Brain pericyte (primary cell): ENCODE data around the gene FITM1.

Experiments used
- DNase-seq: peaks from one replicate; pipeline ENCODE4 v3.0.0-alpha.2; 2012; ENCODE audit warnings: low read depth, low spot score

The FITM1 gene, protein sequence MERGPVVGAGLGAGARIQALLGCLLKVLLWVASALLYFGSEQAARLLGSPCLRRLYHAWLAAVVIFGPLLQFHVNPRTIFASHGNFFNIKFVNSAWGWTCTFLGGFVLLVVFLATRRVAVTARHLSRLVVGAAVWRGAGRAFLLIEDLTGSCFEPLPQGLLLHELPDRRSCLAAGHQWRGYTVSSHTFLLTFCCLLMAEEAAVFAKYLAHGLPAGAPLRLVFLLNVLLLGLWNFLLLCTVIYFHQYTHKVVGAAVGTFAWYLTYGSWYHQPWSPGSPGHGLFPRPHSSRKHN

DNA sequence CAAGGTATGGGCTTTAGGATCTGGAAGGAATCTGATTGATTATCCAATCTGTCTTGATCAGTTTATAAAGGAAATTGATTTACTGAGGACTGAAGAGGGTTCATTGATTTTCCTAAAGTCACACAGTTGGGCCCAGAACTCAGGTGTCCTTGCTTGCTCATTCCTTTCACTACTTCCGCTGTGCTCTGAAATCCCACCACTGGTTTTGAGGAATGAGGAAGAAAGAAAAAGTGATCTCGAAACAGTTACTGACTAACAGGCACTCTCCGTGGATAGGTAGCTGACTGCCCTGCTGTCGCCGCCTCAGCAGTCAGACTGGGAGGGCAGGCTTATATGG is at the start of gene FITM1:
TSS of gene FITM1 (plus strand) at position 280 of the 337 bp plus-strand sequence. CDS start 905 bp downstream, outside the sequence.
- DNase-seq: no peak

DNA sequence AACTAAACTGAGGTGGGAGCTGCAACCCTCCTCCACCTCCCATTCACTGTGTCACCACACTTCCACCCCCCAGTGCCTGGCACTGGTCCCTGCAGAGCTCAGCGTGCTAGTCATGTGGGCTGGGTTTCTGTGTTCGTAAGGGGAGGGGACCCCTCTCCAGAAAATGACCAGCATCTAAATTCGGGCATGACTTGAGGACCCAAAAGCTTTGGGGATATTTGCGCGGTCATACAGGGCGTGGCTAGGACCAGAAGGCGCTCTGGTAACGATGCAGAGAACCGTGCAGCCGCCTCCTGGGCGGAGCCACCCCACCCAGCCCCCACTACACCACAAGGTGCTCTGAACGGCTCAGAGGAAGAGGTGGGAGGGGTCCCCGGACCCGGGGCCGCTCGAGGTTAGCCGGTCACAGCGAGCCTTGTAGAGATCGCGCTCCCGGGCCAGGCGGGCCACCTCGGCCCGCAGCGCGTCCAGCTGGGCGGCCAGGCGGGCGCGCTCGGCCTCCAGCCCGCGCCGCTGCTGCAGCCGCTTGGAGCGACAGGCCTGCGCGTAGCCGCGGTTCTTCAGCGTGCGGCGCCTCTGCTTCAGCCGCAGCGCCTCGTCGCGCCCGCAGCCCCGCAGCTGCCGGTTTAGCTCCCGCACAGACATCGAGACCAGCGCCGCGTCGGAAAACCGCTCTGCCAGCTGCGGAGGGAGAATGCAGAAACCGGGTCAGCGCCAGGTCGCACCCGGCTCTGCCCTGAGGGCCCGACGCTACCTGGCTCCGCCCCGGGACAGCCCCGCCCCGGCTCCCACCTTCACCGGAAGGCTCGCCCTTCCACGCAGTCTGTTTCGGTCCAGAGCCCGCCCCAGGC is 49.3 kb upstream of the FITM1 start:
- DNase-seq: no peak

DNA sequence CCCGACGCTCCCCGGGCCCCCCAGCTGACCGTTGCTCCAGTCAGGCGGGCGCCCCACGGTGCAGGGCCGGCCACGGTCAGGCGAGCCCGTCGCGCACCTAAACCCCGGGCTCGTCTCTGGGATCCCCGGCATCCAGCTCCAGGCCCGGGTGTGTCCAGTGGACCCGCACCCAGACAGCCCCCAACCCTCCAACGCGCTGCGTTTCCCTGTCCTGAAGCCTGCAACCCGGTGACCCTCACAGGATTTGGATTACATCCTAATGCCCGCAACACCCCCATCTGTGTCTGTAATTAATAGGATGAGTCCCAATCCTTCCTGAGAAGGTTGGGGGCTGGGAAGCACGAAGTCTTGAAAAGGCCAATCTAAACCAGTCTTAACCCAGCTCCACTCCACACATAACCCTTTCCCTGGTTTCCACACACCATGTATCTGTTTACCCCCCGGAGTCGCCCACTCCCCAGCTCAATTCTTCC is 48.7 kb upstream of the FITM1 start:
- DNase-seq: no peak

DNA sequence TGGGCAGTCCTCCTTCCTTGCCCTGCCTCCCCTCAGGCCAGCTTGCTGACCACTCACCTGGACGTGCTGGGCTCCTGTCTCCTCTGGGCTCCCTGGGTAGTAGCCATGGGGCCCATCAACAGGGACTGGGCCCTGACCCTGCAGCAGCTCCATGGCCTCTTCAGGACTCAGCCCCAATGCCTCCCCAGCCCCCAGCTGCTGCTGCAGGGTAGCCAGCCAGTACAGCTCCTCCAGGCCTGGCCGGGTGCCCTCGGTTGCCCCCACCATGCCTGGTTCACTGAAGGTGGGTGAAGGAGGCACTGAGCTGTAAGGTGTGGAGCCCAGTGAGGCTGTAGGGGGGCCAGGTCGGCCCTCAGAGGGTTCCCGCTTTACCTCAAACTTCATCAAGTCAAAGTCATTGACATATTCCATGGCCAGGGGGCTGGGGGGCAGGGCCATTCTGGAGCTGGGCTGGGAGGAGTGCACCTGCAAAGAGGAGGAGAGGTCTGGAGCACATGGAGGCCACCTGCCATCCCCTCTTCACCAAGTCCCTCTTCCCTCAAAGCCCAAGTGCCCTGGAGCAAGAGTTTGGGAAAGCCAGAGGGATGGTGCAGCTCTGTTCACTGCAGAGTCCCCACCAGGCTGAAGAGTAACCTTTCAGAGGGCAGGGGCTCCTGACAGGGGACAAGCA is 47.9 kb upstream of the FITM1 start:
- DNase-seq: no peak

DNA sequence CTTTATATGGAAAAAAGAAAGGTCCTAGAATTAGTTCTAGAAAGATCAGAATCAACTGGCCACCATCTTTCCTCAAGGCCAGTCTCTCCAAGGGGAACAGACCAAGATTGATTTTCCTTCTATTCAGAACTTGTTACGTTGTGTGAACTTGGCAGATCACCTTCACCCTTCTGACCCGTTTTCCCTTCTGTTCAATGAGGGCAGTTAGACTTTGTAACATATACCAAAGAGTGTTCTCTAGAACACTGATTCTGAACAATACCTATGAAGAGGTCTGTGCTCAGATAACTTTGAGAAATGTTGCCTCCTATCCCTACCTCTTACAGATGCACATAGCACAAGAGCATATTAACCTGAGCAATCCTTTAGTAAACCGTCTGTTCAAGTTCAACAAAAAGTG is 47.0 kb upstream of the FITM1 start:
- DNase-seq: no peak

DNA sequence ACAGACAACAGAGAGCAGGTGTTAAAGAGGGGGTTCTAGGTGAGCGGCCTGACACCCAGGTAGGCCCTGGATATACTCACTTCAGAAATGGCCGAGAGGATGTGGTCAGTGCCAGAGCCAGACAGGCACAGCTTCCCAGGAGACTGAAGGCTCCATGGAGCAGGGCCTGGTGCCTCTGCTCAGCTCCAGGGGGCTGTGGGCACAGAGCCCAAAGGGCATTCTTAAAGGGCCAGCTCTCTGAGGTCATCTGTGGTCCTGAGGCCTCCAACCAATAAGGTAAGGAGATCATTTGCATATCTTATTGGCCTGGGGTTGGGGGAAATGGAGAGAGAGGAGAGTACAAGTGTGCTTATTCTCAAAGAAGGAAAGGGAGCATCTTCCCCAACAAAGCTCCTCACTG is 46.0 kb upstream of the FITM1 start:
- DNase-seq: no peak

DNA sequence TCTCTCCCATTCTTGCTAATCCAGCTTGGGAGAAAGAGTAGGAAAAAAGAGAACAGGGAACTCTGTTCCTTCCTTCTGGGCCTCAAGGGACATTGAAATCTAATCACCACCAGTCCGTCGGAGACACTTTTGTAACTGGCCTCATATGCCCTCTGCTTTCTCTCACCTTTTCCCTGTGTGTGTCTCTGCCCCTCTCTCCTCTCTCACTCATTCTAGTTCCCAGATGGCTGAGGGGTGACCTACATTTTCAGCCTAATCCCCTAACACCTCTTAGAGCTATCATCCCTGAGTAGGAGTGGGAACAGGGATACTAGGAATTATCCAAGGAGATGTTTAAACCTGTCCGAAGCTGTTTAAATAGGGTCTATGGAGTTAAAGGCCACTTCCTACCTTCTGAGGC is 45.2 kb upstream of the FITM1 start:
- DNase-seq: no peak

DNA sequence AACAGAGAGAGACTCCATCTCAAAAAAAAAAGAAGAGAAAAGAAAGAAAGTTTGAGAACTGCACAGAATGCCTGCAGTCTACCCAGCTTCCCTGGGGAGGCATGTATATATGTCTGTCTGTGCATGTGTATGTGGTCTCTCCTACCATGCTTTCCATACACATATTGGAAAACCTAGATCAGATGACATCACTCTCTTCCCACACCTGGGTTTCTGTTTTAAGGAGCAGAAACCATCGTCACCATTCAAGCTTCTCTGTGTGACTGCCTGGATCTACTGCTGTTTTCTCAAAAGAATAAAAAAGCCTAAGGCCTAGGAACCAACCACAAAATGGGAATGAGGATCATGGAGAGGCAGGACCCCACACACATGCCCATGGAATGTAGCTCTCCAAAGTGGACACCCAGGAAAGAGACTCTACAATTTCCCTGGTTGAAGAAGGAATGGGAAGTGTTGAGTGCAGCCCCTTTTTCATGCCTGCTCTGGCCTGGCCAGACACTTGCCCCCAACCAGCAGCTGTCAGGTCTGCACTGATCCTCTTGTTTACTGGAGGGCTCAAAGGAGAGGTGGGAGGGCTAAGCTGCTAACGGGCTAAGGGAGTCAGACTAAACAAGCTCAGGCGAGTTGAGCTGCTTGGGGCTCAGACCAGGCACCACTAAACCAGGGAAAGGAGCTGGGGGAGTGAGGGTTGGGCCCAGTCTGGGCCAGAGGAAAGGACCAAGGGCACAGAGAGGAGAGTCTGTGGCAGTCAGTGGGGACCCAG is 44.1 kb upstream of the FITM1 start:
- DNase-seq: no peak

DNA sequence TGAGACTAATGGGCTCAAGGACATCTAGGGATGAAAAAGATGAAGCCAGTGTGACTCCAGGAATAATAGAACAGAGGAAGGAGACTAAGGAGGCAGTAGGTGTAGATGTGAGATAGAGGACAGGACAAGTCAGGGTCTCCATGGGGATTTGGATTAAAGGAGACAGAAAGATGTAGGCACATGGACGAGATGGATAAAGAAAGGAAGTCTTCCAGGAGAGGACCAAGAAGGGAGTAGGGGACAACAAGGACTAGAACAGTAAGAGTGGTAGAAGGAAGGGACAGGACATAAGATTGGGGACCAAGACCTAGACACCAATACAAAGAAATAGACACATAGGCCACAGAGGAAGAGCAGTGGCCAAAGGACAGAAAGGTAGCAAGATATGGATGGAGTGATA is 43.5 kb upstream of the FITM1 start:
- no peak for DNase-seq

DNA sequence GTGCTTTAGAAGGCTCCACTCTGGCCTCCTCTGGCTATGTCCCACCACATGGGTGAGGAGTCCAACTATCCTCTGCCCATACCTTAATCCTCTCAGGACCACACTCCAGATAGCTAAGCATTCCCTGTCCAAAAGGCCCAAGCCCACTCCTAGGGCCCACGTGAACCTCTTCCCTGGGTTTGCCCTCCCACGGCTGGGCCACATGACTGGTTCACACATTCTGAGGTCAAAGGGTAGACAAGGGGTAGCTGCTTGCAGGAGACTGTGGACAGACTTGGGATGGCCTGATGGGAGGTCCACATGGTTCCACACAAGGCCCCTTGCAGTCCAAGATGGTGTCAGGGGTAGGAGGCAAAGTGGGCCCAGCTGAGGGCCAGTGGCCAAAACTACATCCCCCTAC is 42.4 kb upstream of the FITM1 start:
- DNase-seq: no peak

DNA sequence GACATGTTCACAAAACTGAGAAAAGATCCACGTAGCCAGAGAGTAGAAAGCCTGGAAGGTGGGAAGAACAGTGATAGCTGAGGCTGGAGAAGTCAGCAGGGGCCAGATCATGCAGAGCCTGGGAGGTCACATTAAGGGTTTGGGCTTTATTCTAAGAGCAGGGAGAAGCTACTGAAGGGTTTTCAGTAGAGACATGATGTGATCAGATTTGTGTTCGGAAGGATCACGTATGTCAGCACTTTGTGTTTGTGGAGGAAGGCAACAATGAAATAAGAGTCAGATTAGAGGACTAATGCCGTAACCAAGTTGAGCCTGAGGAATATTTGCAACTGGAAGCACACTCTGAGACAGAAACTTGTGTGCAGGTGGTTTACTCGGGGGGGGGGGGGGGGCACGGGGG is 40.6 kb upstream of the FITM1 start:
- DNase-seq: no peak

DNA sequence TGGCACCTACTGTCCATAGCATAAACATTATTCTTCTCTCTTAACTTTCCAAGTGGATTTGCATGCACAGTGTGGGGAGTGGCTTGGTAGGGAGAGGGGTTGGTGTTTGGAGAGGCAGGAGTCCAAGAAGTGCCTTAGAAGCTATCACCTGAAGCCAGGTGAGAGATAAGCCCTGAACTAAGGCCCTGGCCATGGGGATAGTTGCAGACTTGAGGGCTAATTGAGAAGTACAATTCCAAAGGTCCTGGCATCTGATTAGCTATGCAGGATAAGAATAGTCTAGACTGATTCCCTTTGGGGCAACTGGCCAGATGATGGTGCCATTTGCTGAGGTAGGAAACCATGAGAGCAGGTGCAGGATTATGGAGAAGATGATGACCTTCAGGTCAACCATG is 38.4 kb upstream of the FITM1 start:
- no peak for DNase-seq

DNA sequence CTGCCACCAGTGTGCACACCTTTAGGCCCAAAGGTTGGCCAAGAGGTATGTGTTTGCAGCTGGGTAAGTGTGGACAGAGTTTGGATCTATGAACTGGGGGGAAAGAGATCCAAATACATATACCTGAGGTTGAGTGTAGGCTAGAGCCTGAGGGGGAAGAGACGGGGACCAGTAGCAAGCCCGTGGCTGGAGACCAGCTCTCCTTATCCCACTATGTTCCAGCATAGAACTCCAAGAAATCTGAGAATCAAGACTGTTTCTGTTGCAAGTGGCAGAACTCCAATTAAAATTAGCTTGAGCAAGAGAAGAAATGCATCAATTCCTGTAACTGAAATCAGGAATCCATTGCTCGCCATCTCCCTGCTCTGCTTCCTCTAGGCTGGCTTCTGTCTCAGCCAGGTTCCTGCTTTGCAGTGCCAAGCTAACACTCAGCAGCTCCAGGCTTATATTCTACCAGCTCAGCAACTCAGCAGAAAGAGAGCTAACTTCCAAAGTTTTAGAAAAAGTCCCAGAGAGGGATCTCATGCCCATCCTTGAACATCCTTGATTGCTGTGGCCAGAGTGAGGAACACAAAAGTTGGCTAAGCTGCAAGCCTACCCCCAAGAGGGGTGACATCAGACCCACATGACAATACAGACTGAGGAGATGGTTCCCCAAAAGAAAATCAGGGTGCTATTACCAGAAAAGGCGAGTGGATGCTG is 37.8 kb upstream of the FITM1 start:
- DNase-seq: no peak

DNA sequence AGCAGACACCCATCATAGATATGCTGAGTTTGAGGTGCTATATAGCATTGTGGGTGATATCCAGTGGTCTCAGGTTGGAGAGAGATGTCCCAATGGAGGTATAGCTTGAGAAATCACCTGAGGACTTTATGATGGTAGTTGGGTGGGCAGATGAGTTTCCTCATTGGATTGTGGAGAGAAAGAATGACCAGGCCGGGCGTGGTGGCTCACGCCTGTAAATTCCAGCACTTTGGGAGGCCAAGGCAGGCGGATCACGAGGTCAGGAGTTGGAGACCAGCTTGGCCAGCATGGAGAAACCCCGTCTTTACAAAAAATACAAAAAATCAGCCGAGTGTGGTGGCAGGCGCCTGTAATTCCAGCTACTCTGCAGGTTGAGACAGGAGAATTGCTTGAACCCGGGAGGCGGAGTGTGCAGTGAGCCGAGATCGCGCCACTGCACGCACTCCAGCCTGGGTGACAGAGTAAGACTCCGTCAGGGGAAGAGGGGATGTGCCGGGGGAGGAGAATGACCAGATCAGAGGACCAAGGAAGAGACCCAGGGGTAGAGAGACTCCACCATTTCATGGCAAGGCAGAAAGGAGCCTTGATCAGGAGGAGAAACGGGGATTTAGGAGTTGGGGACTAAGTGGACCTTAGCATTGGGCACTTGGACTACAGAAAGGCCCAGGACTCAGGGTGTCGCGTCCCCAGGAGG is 37.1 kb upstream of the FITM1 start:
- DNase-seq: no peak

DNA sequence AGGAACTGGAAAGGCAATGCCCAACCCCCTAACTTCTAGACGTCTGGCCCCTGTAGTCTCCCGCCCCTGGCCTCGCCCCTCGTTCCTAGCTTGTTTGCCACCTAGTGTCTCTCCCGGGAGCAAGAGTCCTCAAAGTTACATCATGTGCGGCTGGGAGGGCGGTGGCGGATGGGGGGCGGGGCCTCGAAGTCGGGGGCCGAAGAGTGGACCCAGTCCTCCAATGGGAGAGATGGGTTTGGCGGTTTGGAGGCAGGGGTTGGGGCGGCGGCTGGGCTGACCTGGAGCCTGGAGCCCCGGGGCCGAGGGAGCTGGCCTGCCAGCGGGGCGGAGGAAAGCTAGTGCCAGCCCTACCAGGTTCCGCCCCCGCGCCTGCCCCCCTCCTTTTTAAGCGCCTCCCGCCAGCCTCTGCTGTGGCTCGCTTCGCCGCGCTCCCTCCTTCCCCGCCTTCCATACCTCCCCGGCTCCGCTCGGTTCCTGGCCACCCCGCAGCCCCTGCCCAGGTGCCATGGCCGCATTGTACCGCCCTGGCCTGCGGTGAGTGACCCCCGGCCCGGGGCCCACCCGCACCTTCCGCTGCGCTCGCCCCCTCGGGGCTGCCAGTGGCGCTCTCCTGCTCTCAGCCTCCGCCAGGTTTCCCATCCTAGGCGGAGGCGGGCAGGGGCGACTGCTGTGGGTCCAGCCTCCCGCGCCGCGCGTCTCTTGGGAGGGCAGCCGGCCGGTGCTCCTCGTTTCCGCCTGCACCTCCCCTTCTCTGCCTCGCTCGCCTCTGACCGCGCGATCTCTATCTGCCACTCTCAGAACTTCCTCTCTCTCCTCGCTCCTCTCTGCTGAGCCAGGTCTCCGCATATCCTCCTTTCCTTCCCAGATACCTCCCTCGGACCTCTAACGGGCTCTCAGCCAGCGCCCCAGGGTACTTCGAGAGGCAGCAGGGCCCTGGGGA is 36.3 kb upstream of the FITM1 start, which contains the start of gene PCK2:
TSS of gene PCK2 (plus strand) at position 411 of the 940 bp plus-strand sequence. CDS start at position 506, 95 bp downstream.
- DNase-seq: no peak

DNA sequence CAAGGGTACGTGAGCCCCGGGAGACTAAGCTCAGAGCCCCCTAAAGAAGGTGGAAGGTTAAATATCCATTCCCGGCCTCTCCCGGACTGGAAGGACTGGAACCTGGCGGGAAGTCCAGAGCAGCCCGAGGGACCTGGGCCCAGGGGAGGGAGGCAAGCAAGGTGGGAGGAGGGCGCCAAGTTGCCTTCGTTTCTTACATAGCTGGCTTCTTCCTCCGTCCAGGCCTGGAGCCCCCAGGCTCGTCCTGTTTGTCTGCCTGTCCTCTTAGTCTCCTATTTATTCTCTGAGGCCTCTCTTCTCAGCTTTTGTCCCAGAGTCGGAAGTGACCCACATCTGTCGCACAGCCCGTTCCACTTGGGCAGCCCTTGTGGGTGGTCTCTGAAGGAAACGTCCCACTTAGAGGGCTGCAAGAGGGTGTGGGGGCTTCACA is 35.6 kb upstream of the FITM1 start:
- no peak for DNase-seq

DNA sequence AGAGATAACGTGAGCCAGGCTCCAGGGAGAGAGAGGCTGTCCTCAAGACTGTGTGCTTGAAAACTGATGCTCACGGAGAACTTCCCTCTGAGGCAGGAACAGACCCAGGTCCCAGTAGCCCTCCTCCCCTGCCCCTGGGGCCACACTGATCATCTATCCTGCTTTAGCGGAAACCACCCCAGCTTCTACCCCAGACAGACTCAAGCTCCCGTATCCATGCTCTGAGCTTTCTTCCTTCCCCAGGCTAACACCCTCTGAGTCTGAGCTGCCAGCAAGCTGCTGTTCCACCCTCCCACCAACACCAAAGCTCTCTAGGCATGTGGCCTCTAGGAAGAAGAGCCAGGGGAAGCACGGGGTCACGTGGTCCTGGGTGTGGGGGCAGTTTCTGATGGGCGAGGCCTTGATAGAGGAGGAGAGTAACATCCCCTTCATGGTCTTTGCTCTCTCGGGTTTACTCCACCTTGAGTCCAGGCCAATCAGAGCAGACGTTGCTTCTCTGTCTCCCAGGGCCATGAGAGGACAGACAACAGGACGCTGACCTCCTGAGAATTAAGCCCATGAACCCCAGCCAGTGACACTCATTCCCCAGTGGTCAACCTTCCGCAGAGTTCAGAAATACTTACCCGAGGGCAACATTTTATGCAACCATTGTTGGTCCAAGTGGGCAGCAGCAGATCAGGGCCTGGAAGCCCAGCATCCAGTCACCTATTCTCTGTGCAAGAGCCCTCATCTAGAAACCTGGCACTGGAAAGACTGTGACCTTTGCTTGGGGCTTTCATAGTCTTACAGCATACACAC is 35.0 kb upstream of the FITM1 start:
- no peak for DNase-seq

DNA sequence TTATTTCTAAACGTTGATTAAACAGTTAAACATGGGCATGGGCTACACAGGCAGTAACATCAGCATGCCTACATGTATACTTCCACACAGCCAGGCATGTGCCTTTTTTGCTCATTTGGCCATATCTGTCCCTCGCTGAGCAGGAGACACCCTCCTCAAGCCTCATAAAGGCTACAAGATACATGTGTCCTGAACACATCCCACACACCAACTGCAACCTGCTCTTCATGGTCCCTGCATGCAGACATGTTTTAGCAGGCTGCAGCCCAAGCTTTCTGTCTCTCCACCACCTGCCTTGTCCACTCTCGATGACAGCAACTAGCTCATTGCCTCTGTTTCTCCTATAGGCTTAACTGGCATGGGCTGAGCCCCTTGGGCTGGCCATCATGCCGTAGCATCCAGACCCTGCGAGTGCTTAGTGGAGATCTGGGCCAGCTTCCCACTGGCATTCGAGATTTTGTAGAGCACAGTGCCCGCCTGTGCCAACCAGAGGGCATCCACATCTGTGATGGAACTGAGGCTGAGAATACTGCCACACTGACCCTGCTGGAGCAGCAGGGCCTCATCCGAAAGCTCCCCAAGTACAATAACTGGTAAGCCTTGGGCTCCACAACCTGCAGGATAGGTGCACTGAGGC is 33.8 kb upstream of the FITM1 start:
- no peak for DNase-seq
